ENCODE data around the gene POU2F2.
"Not testable (repeated sequence)": the region's sequence is repeated elsewhere in the genome, so short reads cannot be mapped to it uniquely, and the experiment has no call there.

Gene POU2F2

DNA sequence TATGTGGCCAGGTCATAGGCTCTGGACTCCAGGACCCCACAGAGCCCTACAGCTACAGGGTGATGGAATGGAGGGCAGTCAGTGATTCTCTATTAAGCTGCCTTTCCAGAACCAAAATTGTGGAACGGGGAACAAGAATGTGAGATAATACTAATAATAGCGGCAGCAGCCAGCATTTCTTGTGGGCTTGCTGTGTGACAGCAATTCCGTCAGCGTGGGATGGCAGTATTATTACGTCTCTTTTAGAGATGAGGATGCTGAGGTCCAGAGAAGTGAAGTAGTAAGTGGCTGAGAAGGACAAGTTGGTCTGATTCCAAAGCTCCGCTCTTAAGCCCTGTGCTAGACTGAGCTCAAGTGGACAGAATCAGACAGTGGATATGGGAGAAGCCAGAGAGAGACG, 86.7 kb downstream of the POU2F2 start:
- H3K4me3 ChIP-seq (ENCODE audit: insufficient read depth, low read length, poor library complexity, severe bottlenecking) = no peak overlapping the region
- no peaks in the 10 kb centered on the region for H4K20me1 ChIP-seq (ENCODE audit: low read depth, low read length)
- no peak for TF ChIP-seq EZH2phosphoT487 (conservative IDR thresholded peaks at IDR 0.05; ENCODE audit: low read length)
- TF ChIP-seq, protein P1, sequence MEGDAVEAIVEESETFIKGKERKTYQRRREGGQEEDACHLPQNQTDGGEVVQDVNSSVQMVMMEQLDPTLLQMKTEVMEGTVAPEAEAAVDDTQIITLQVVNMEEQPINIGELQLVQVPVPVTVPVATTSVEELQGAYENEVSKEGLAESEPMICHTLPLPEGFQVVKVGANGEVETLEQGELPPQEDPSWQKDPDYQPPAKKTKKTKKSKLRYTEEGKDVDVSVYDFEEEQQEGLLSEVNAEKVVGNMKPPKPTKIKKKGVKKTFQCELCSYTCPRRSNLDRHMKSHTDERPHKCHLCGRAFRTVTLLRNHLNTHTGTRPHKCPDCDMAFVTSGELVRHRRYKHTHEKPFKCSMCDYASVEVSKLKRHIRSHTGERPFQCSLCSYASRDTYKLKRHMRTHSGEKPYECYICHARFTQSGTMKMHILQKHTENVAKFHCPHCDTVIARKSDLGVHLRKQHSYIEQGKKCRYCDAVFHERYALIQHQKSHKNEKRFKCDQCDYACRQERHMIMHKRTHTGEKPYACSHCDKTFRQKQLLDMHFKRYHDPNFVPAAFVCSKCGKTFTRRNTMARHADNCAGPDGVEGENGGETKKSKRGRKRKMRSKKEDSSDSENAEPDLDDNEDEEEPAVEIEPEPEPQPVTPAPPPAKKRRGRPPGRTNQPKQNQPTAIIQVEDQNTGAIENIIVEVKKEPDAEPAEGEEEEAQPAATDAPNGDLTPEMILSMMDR (IDR thresholded peaks at IDR 0.05; ENCODE audit: insufficient read depth, low read length, poor library complexity, severe bottlenecking) = no peak
- no peak overlapping the region for H3K9ac ChIP-seq (ENCODE audit: low read length)
- H3K9me2 ChIP-seq (replicated peaks; ENCODE audit: insufficient read depth, low read length) = no peaks in the 10 kb centered on the region
- H3K79me2 ChIP-seq (ENCODE audit: insufficient read depth, low read length) = no peaks in the 10 kb centered on the region
- no peak overlapping the region for H2AFZ ChIP-seq (ENCODE audit: low read depth, low read length, severe bottlenecking)
- no peaks in the 10 kb centered on the region for H3K36me3 ChIP-seq (ENCODE audit: low read length)
- H3K9me3 ChIP-seq (ENCODE audit: insufficient read depth, low read length) = no peaks in the 10 kb centered on the region
- no peaks in the 10 kb centered on the region for H3K27me3 ChIP-seq (ENCODE audit: low read length)
- H3K27ac ChIP-seq (ENCODE audit: low read depth, low read length) = no peak overlapping the region
- H3F3A ChIP-seq (ENCODE audit: insufficient read depth) = no peaks in the 10 kb centered on the region
- no peak overlapping the region for H3K4me2 ChIP-seq (ENCODE audit: low read depth, low read length, poor library complexity, severe bottlenecking)

DNA sequence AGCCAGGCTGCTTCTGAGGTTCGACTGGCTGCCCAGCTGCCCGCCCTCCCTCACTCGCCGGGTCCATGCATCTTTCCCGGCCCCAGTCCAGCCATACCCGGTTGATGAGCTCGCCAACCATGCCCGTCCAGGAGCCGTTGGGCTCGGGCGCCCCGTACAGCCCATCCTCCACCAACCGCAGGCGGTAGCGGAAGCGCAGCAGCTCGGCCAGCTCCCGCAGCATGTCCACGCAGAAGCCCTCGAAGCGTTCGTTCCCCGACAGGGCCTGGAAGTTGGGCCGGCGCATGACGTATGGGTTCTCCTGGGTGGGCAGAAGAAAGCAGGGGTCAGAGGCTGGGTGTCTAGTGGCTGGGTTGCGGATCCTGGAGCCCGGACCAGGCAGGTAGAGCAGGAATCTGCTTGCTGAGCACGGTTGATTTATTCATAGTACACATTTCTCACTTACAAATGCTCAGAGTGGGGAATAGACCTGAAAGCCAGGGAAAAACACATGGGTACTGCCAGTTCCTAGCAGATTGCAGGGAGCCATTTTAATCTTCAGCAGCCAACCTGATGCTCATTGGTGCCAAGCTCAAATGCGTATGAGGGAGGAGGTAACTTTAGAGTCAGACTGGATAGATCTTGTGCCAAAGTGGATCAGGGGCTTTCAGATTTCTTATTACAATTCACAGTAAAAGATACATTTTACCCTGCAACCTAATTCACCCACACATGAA, 89.6 kb downstream of the POU2F2 start:
- Histone ChIP-seq H4K20me1 (ENCODE audit: low read depth, low read length) (no peaks in the 10 kb centered on the region), H3K27ac (ENCODE audit: low read depth, low read length) (no peak overlapping the region), H2AFZ (ENCODE audit: low read depth, low read length, severe bottlenecking) (no peak overlapping the region), H3K9ac (ENCODE audit: low read length) (no peak overlapping the region), H3F3A (ENCODE audit: insufficient read depth) (no peaks in the 10 kb centered on the region), H3K9me2 (replicated peaks; ENCODE audit: insufficient read depth, low read length) (no peaks in the 10 kb centered on the region), H3K4me3 (ENCODE audit: insufficient read depth, low read length, poor library complexity, severe bottlenecking) (no peak overlapping the region), H3K27me3 (ENCODE audit: low read length) (no peaks in the 10 kb centered on the region), H3K9me3 (ENCODE audit: insufficient read depth, low read length) (no peaks in the 10 kb centered on the region), H3K79me2 (ENCODE audit: insufficient read depth, low read length) (no peaks in the 10 kb centered on the region), H3K36me3 (ENCODE audit: low read length) (no peaks in the 10 kb centered on the region), H3K4me2 (ENCODE audit: low read depth, low read length, poor library complexity, severe bottlenecking) (no peak overlapping the region)
- TF ChIP-seq, protein P1 (IDR thresholded peaks at IDR 0.05; ENCODE audit: insufficient read depth, low read length, poor library complexity, severe bottlenecking) = no peak
- no peak for TF ChIP-seq EZH2phosphoT487 (conservative IDR thresholded peaks at IDR 0.05; ENCODE audit: low read length)

DNA sequence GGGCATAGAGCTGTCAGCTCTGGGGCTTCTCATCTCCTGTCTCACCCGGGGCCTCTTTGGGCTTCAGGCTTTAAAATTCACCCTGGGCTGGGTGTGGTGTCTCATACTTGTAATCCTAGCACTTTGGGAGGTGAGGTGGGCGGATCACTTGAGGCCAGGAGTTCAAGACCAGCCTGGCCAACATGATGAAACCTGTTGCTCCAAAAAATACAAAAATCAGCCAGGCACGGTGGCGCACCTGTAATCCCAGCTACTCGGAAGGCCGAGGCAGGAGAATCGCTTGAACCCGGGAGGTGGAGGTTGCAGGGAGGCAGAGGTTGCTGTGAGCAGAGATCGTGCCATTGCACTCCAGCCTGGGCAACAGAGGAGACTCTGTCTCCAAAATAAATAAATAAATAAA, 91.8 kb downstream of the POU2F2 start:
- H3K9me3 ChIP-seq (ENCODE audit: insufficient read depth, low read length); H3K27ac ChIP-seq (ENCODE audit: low read depth, low read length): not testable (repeated sequence)

DNA sequence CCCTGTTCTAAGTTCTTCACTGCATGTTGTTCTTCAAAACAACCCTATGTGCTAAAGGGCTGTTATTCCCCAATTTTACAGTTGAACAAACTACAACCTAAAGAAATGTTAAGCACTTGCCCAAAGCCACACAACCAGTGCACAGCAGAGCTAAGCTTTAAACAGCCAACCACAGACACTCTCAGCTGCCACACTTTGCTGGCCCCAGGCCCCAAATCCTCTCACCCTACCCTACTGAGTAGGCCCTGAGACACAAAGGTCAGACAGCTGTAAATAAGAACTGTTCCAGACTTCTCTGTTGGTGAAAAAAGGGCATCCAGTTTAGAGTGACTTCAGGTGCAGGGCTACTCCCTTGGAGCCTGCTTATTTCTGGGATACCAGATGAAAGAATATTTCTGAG, 92.2 kb downstream of the POU2F2 start:
- H3K36me3 ChIP-seq (ENCODE audit: low read length) = no peaks in the 10 kb centered on the region
- H4K20me1 ChIP-seq (ENCODE audit: low read depth, low read length) = no peaks in the 10 kb centered on the region
- no peak overlapping the region for H3K9ac ChIP-seq (ENCODE audit: low read length)
- no peaks in the 10 kb centered on the region for H3K9me2 ChIP-seq (replicated peaks; ENCODE audit: insufficient read depth, low read length)
- H3K4me2 ChIP-seq (ENCODE audit: low read depth, low read length, poor library complexity, severe bottlenecking) = no peak overlapping the region
- TF ChIP-seq, protein P1 (IDR thresholded peaks at IDR 0.05; ENCODE audit: insufficient read depth, low read length, poor library complexity, severe bottlenecking) = no peak
- TF ChIP-seq EZH2phosphoT487 (conservative IDR thresholded peaks at IDR 0.05; ENCODE audit: low read length) = no peak
- no peaks in the 10 kb centered on the region for H3K79me2 ChIP-seq (ENCODE audit: insufficient read depth, low read length)
- no peaks in the 10 kb centered on the region for H3K27me3 ChIP-seq (ENCODE audit: low read length)
- no peak overlapping the region for H3K27ac ChIP-seq (ENCODE audit: low read depth, low read length)
- H3K4me3 ChIP-seq (ENCODE audit: insufficient read depth, low read length, poor library complexity, severe bottlenecking) = no peak overlapping the region
- H2AFZ ChIP-seq (ENCODE audit: low read depth, low read length, severe bottlenecking) = no peak overlapping the region
- H3K9me3 ChIP-seq (ENCODE audit: insufficient read depth, low read length) = no peaks in the 10 kb centered on the region
- H3F3A ChIP-seq (ENCODE audit: insufficient read depth) = no peaks in the 10 kb centered on the region

More for the DNA sequence above, 91.8 kb downstream of the POU2F2 start:
- H3K9ac ChIP-seq (ENCODE audit: low read length); H3F3A ChIP-seq (ENCODE audit: insufficient read depth); H3K79me2 ChIP-seq (ENCODE audit: insufficient read depth, low read length); H3K27me3 ChIP-seq (ENCODE audit: low read length); H4K20me1 ChIP-seq (ENCODE audit: low read depth, low read length); H3K36me3 ChIP-seq (ENCODE audit: low read length); H3K4me2 ChIP-seq (ENCODE audit: low read depth, low read length, poor library complexity, severe bottlenecking); H3K9me2 ChIP-seq (replicated peaks; ENCODE audit: insufficient read depth, low read length); H2AFZ ChIP-seq (ENCODE audit: low read depth, low read length, severe bottlenecking); H3K4me3 ChIP-seq (ENCODE audit: insufficient read depth, low read length, poor library complexity, severe bottlenecking): not testable (repeated sequence)
